PC-3 (cell line): Measurements from ENCODE around the gene SLF2.

ENCODE experiments used
- EZH2 ChIP-seq: fragments of 300-600 bp; sonication (generic); IDR thresholded peaks from one replicate; pipeline ENCODE4 v1.6.1; 2017; ENCODE audit warnings: antibody characterized with exemption, mild to moderate bottlenecking, low read length; ENCODE audit not compliant: unreplicated experiment
- TF ChIP-seq, protein P1 (sequence below): fragments of 300-600 bp; sonication (generic); conservative IDR thresholded peaks from 2 replicates; pipeline ENCODE4 v1.5.1; 2017; ENCODE audit warnings: antibody characterized with exemption, low read depth, mild to moderate bottlenecking, low read length

- no peak for TF ChIP-seq EZH2
- TF ChIP-seq, protein P1, sequence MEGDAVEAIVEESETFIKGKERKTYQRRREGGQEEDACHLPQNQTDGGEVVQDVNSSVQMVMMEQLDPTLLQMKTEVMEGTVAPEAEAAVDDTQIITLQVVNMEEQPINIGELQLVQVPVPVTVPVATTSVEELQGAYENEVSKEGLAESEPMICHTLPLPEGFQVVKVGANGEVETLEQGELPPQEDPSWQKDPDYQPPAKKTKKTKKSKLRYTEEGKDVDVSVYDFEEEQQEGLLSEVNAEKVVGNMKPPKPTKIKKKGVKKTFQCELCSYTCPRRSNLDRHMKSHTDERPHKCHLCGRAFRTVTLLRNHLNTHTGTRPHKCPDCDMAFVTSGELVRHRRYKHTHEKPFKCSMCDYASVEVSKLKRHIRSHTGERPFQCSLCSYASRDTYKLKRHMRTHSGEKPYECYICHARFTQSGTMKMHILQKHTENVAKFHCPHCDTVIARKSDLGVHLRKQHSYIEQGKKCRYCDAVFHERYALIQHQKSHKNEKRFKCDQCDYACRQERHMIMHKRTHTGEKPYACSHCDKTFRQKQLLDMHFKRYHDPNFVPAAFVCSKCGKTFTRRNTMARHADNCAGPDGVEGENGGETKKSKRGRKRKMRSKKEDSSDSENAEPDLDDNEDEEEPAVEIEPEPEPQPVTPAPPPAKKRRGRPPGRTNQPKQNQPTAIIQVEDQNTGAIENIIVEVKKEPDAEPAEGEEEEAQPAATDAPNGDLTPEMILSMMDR: no peak
These were observed 10.8 kb downstream of the SLF2 start for GRCh38 chr10:100923580-100923979.
